SU-DHL-6 (cell line): ENCODE results near the gene TMPRSS11A.

Experiments used
- H2AFZ ChIP-seq: fragments of 200-600 bp; sonication (generic); 2 replicates; pipeline ENCODE4 v1.6.1; 2014; ENCODE audit warnings: low read depth, mild to moderate bottlenecking, moderate library complexity, mixed read lengths, antibody characterized with exemption, low read length; ENCODE audit not compliant: severe bottlenecking
- H3F3A ChIP-seq: fragments of 200-600 bp; shearing (Covaris generic); 2 replicates; pipeline ENCODE4 v1.6.0; 2016; ENCODE audit warnings: antibody characterized with exemption, mild to moderate bottlenecking; ENCODE audit not compliant: insufficient read depth
- H3K27ac ChIP-seq: fragments of 200-600 bp; sonication (generic); 2 replicates; pipeline ENCODE4 v1.5.1; 2016; ENCODE audit warnings: low read depth, mild to moderate bottlenecking, low read length, moderate library complexity, mixed read lengths
- H3K27me3 ChIP-seq: fragments of 200-600 bp; sonication (generic), shearing (Covaris generic); 2 replicates; pipeline ENCODE4 v1.6.0; 2014; ENCODE audit warnings: mild to moderate bottlenecking, low read length
- H3K36me3 ChIP-seq: fragments of 200-600 bp; sonication (generic); 2 replicates; pipeline ENCODE4 v1.6.1; 2014; ENCODE audit warnings: mild to moderate bottlenecking, low read length, mixed read lengths
- H3K4me2 ChIP-seq: fragments of 300-600, 200-600 bp; shearing (Covaris generic), sonication (generic); 2 replicates; pipeline ENCODE4 v1.6.0; 2014; ENCODE audit warnings: low read length, low read depth, mild to moderate bottlenecking; ENCODE audit not compliant: poor library complexity, severe bottlenecking
- H3K4me3 ChIP-seq: fragments of 200-600 bp; sonication (generic); 2 replicates; pipeline ENCODE4 v1.5.1; 2014; ENCODE audit warnings: antibody characterized with exemption, low read length, mild to moderate bottlenecking, mixed read lengths; ENCODE audit not compliant: insufficient read depth, poor library complexity, severe bottlenecking
- H3K79me2 ChIP-seq: fragments of 200-600 bp; sonication (generic); 2 replicates; pipeline ENCODE4 v1.6.1; 2014; ENCODE audit warnings: mild to moderate bottlenecking, low read length, moderate library complexity; ENCODE audit not compliant: insufficient read depth
- H3K9ac ChIP-seq: fragments of 200-600 bp; sonication (generic); 2 replicates; pipeline ENCODE4 v1.7.0; 2014; ENCODE audit warnings: mild to moderate bottlenecking, low read length
- H3K9me2 ChIP-seq: fragments of 200-600 bp; sonication (generic); replicated peaks from 2 replicates; pipeline ENCODE4 v1.6.1; 2014; ENCODE audit warnings: low read length; ENCODE audit not compliant: insufficient read depth
- H3K9me3 ChIP-seq: fragments of 200-600 bp; sonication (generic); 2 replicates; pipeline ENCODE4 v1.6.1; 2014; ENCODE audit warnings: low read length, mixed read lengths; ENCODE audit not compliant: insufficient read depth
- H4K20me1 ChIP-seq: fragments of 200-600 bp; sonication (generic); 2 replicates; pipeline ENCODE4 v1.6.1; 2014; ENCODE audit warnings: low read depth, mild to moderate bottlenecking, antibody characterized with exemption, low read length, moderate library complexity, mixed read lengths
- CTCF ChIP-seq: fragments of 200-600 bp; sonication (generic); IDR thresholded peaks from one replicate; pipeline ENCODE4 v1.5.1; 2017; ENCODE audit warnings: antibody characterized with exemption, mild to moderate bottlenecking, low read length, moderate library complexity; ENCODE audit not compliant: insufficient read depth, poor library complexity, severe bottlenecking
- EZH2phosphoT487 ChIP-seq: fragments of 200-600 bp; sonication (generic), shearing (Covaris generic); conservative IDR thresholded peaks from 2 replicates; pipeline ENCODE4 v1.6.1; 2018; ENCODE audit warnings: mild to moderate bottlenecking, antibody characterized with exemption, low read length, moderate library complexity, mixed read lengths

Gene TMPRSS11A

GRCh38 chr4:67884701-67885100, 78.6 kb downstream of the TMPRSS11A start:
- H3K9me2 ChIP-seq, result no peaks in the 10 kb centered on the region
- no peaks in the 10 kb centered on the region for H3F3A ChIP-seq
- H3K4me3 ChIP-seq, result no peak overlapping the region
- no peaks in the 10 kb centered on the region for H4K20me1 ChIP-seq
- no peaks in the 10 kb centered on the region for H3K79me2 ChIP-seq
- H3K27me3 ChIP-seq, result no peaks in the 10 kb centered on the region
- no peak overlapping the region for H3K4me2 ChIP-seq
- no peaks in the 10 kb centered on the region for H3K36me3 ChIP-seq
- H3K27ac ChIP-seq, result no peak overlapping the region
- TF ChIP-seq CTCF, result no peak
- TF ChIP-seq EZH2phosphoT487, result no peak
- H2AFZ ChIP-seq, result no peak overlapping the region
- no peak overlapping the region for H3K9ac ChIP-seq
- H3K9me3 ChIP-seq, result no peaks in the 10 kb centered on the region

DNA sequence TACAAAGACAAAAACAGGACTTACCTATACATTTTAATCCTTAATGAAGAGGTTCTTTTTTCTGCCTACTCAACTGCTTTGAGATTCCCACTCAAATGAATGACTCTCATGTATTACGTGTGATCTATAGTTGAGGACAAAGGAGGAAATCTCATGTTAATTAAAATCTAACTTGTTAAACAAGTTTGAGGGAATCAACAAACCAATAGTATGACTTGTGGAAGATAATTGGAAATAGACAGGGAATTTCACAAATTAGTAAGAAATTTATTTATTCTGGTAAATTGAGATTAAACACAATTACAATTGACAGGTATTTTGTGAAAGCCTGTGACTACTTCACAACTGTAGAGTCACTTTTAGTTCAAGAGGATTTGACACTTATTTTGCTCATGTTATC, 79.4 kb downstream of the TMPRSS11A start, which contains the start of gene TMPRSS11D:
TMPRSS11D (minus strand) TSS at position 101 of the 400 bp plus-strand sequence; CDS start at position 32, 69 bp downstream.
- no peaks in the 10 kb centered on the region for H3K79me2 ChIP-seq
- H3K4me2 ChIP-seq, result no peak within 1 kb of the TSS
- H3K27ac ChIP-seq, result no peak within 1 kb of the TSS
- H4K20me1 ChIP-seq, result no peaks in the 10 kb centered on the region
- H3K9me3 ChIP-seq, result no peaks in the 10 kb centered on the region
- no peaks in the 10 kb centered on the region for H3K36me3 ChIP-seq
- no peak for TF ChIP-seq CTCF
- TF ChIP-seq EZH2phosphoT487, result no peak
- no peaks in the 10 kb centered on the region for H3F3A ChIP-seq
- no peaks in the 10 kb centered on the region for H3K27me3 ChIP-seq
- no peak within 1 kb of the TSS for H2AFZ ChIP-seq
- no peak within 1 kb of the TSS for H3K9ac ChIP-seq
- H3K4me3 ChIP-seq, result no peak within 1 kb of the TSS
- no peaks in the 10 kb centered on the region for H3K9me2 ChIP-seq

GRCh38 chr4:67883458-67883857, 79.8 kb downstream of the TMPRSS11A start:
- H3K4me2 ChIP-seq, result no peak overlapping the region
- H3F3A ChIP-seq, result no peaks in the 10 kb centered on the region
- no peak overlapping the region for H3K9ac ChIP-seq
- no peak overlapping the region for H3K27ac ChIP-seq
- no peaks in the 10 kb centered on the region for H3K9me2 ChIP-seq
- H3K4me3 ChIP-seq, result no peak overlapping the region
- no peak overlapping the region for H2AFZ ChIP-seq
- no peaks in the 10 kb centered on the region for H3K27me3 ChIP-seq
- no peaks in the 10 kb centered on the region for H3K36me3 ChIP-seq
- TF ChIP-seq CTCF (no peak), EZH2phosphoT487 (no peak)
- H4K20me1 ChIP-seq, result no peaks in the 10 kb centered on the region
- H3K9me3 ChIP-seq, result no peaks in the 10 kb centered on the region
- no peaks in the 10 kb centered on the region for H3K79me2 ChIP-seq
